ENCODE measurements around the gene INHA. TPM values are rescaled to one million over a fixed set of nuclear protein-coding genes. Genes with fewer than 3 reads are reported as not detected.
A peak's percentile ranks its signal among the peaks of the same experiment; 100 is the strongest.

INHA gene
- total RNA-seq, 1 donor from 2014 or later = 0.52 TPM

GRCh38 chr2:219575566-219576504, 3.7 kb downstream of the INHA start:
- Mint-ChIP-seq H3K4me3 (ENCODE audit: unreplicated experiment) (peak overlapping the region; percentile 54), H3K27me3 (ENCODE audit: low read depth, unreplicated experiment) (no peaks in the 10 kb centered on the region), H3K36me3 (ENCODE audit: low read depth, unreplicated experiment) (no peaks in the 10 kb centered on the region), H3K9me3 (ENCODE audit: unreplicated experiment) (no peaks in the 10 kb centered on the region), H3K27ac (ENCODE audit: unreplicated experiment) (no peak overlapping the region), H3K4me1 (ENCODE audit: low read depth, unreplicated experiment) (peaks cover 17% of the 10 kb centered on the region)
- Histone ChIP-seq H3K4me2 (ENCODE audit: low read length) (no peak overlapping the region), H3K79me2 (ENCODE audit: insufficient read depth, low read length) (no peaks in the 10 kb centered on the region), H3K9me3 (ENCODE audit: insufficient read depth, low read depth, low read length) (no peaks in the 10 kb centered on the region), H4K20me1 (ENCODE audit: insufficient read depth, low read length) (no peaks in the 10 kb centered on the region), H3K4me1 (ENCODE audit: insufficient read depth, low read length) (peaks cover 16% of the 10 kb centered on the region), H3K4me3 (ENCODE audit: insufficient read depth, low read depth, low read length) (no peak overlapping the region), H3K36me3 (ENCODE audit: insufficient read depth, low read length) (no peaks in the 10 kb centered on the region), H3K27me3 (ENCODE audit: insufficient read depth, low read length) (peaks cover 11% of the 10 kb centered on the region), H3K27ac (ENCODE audit: low read depth, low read length) (no peak overlapping the region), H2AFZ (ENCODE audit: low read depth, low read length) (no peak overlapping the region), H3K9ac (ENCODE audit: low read length) (no peak overlapping the region)
- DNase-seq (ENCODE audit: low read depth) (no peak), FAIRE-seq (no peak)
- TF ChIP-seq CTCF (IDR thresholded peaks at IDR 0.05; ENCODE audit: insufficient read depth, low read depth, low read length) = no peak
- no peak for TF ChIP-seq EZH2 (IDR thresholded peaks at IDR 0.05; ENCODE audit: insufficient read depth, low read length)

- FAIRE-seq = no peak
- H3K27me3 ChIP-seq (ENCODE audit: insufficient read depth, low read length) = peaks cover 11% of the 10 kb centered on the region
Measured at GRCh38 chr2:219576505-219577388, 4.6 kb downstream of the INHA start.

More at GRCh38 chr2:219576505-219577388, 4.6 kb downstream of the INHA start:
- no peak for TF ChIP-seq CTCF (IDR thresholded peaks at IDR 0.05; ENCODE audit: insufficient read depth, low read depth, low read length)
- no peak for TF ChIP-seq EZH2 (IDR thresholded peaks at IDR 0.05; ENCODE audit: insufficient read depth, low read length)
- H3K27ac Mint-ChIP-seq (ENCODE audit: unreplicated experiment) = peak overlapping the region; percentile 34
- H3K27me3 Mint-ChIP-seq (ENCODE audit: low read depth, unreplicated experiment) = no peaks in the 10 kb centered on the region
- H3K36me3 ChIP-seq (ENCODE audit: insufficient read depth, low read length) = no peaks in the 10 kb centered on the region
- no peak overlapping the region for H3K9ac ChIP-seq (ENCODE audit: low read length)
- H3K4me3 ChIP-seq (ENCODE audit: insufficient read depth, low read depth, low read length) = no peak overlapping the region
- DNase-seq (ENCODE audit: low read depth) = peak; percentile 6
- no peaks in the 10 kb centered on the region for H4K20me1 ChIP-seq (ENCODE audit: insufficient read depth, low read length)
- H3K9me3 Mint-ChIP-seq (ENCODE audit: unreplicated experiment) = no peaks in the 10 kb centered on the region
- peaks cover 16% of the 10 kb centered on the region for H3K4me1 Mint-ChIP-seq (ENCODE audit: low read depth, unreplicated experiment)
- peak overlapping the region; percentile 63 for H3K4me2 ChIP-seq (ENCODE audit: low read length)
- H3K36me3 Mint-ChIP-seq (ENCODE audit: low read depth, unreplicated experiment) = no peaks in the 10 kb centered on the region
- no peaks in the 10 kb centered on the region for H3K9me3 ChIP-seq (ENCODE audit: insufficient read depth, low read depth, low read length)
- no peak overlapping the region for H3K27ac ChIP-seq (ENCODE audit: low read depth, low read length)
- H2AFZ ChIP-seq (ENCODE audit: low read depth, low read length) = peak overlapping the region; percentile 64
- H3K4me3 Mint-ChIP-seq (ENCODE audit: unreplicated experiment) = no peak overlapping the region
- peaks cover 12% of the 10 kb centered on the region for H3K4me1 ChIP-seq (ENCODE audit: insufficient read depth, low read length)
- no peaks in the 10 kb centered on the region for H3K79me2 ChIP-seq (ENCODE audit: insufficient read depth, low read length)

Measured in astrocyte (in vitro differentiated cells and primary cell).